Measurements from ENCODE around the gene LRRC8A. TPM values are rescaled to one million over a fixed set of nuclear protein-coding genes. Genes with fewer than 3 reads are reported as not detected.
"Not testable (repeated sequence)": the region's sequence is repeated elsewhere in the genome, so short reads cannot be mapped to it uniquely, and the experiment has no call there.

LRRC8A gene
- total RNA-seq, 1 donor from 2014 or later = 93.0 TPM

- H3K4me3 Mint-ChIP-seq (ENCODE audit: unreplicated experiment) = no peak overlapping the region
- no peaks in the 10 kb centered on the region for H3K4me1 Mint-ChIP-seq (ENCODE audit: low read depth, unreplicated experiment)
- no peaks in the 10 kb centered on the region for H3K27me3 Mint-ChIP-seq (ENCODE audit: unreplicated experiment)
- H3K27ac Mint-ChIP-seq (ENCODE audit: unreplicated experiment) = no peak overlapping the region
- no peaks in the 10 kb centered on the region for H3K36me3 Mint-ChIP-seq (ENCODE audit: unreplicated experiment)
- no peak for DNase-seq
- TF ChIP-seq CTCF (IDR thresholded peaks at IDR 0.05; ENCODE audit: partially characterized antibody, unreplicated experiment) = no peak
- peaks cover 2% of the 10 kb centered on the region for H3K9me3 Mint-ChIP-seq (ENCODE audit: unreplicated experiment)
Measured at GRCh38 chr9:128838338-128838737, 43.6 kb upstream of the LRRC8A start.

- Mint-ChIP-seq H3K27ac (ENCODE audit: unreplicated experiment) (no peak overlapping the region), H3K36me3 (ENCODE audit: unreplicated experiment) (no peaks in the 10 kb centered on the region), H3K4me1 (ENCODE audit: low read depth, unreplicated experiment) (peaks cover 5% of the 10 kb centered on the region), H3K27me3 (ENCODE audit: unreplicated experiment) (peaks cover 9% of the 10 kb centered on the region), H3K4me3 (ENCODE audit: unreplicated experiment) (no peak overlapping the region), H3K9me3 (ENCODE audit: unreplicated experiment) (peaks cover 7% of the 10 kb centered on the region)
- no peak for TF ChIP-seq CTCF (IDR thresholded peaks at IDR 0.05; ENCODE audit: partially characterized antibody, unreplicated experiment)
- DNase-seq = no peak
Measured at GRCh38 chr9:128840524-128840923, 41.4 kb upstream of the LRRC8A start.

- peaks cover 7% of the 10 kb centered on the region for H3K9me3 Mint-ChIP-seq (ENCODE audit: unreplicated experiment)
- no peak for TF ChIP-seq CTCF (IDR thresholded peaks at IDR 0.05; ENCODE audit: partially characterized antibody, unreplicated experiment)
- no peak overlapping the region for H3K27ac Mint-ChIP-seq (ENCODE audit: unreplicated experiment)
- peaks cover 5% of the 10 kb centered on the region for H3K4me1 Mint-ChIP-seq (ENCODE audit: low read depth, unreplicated experiment)
- H3K36me3 Mint-ChIP-seq (ENCODE audit: unreplicated experiment) = no peaks in the 10 kb centered on the region
- no peak for DNase-seq
- no peak overlapping the region for H3K4me3 Mint-ChIP-seq (ENCODE audit: unreplicated experiment)
- H3K27me3 Mint-ChIP-seq (ENCODE audit: unreplicated experiment) = peaks cover 10% of the 10 kb centered on the region
Measured at GRCh38 chr9:128841694-128842492, 40.0 kb upstream of the LRRC8A start.

GRCh38 chr9:128843171-128843570, 38.8 kb upstream of the LRRC8A start:
- not testable (repeated sequence) for H3K9me3 Mint-ChIP-seq (ENCODE audit: unreplicated experiment); H3K4me1 Mint-ChIP-seq (ENCODE audit: low read depth, unreplicated experiment); H3K27ac Mint-ChIP-seq (ENCODE audit: unreplicated experiment); H3K36me3 Mint-ChIP-seq (ENCODE audit: unreplicated experiment); DNase-seq; H3K4me3 Mint-ChIP-seq (ENCODE audit: unreplicated experiment)
- H3K27me3 Mint-ChIP-seq (ENCODE audit: unreplicated experiment) = peaks cover 10% of the 10 kb centered on the region

GRCh38 chr9:128845186-128845931, 36.6 kb upstream of the LRRC8A start:
- TF ChIP-seq CTCF (IDR thresholded peaks at IDR 0.05; ENCODE audit: partially characterized antibody, unreplicated experiment) = no peak
- peaks cover 10% of the 10 kb centered on the region for H3K27me3 Mint-ChIP-seq (ENCODE audit: unreplicated experiment)
- peaks cover 12% of the 10 kb centered on the region for H3K36me3 Mint-ChIP-seq (ENCODE audit: unreplicated experiment)
- peaks cover 8% of the 10 kb centered on the region for H3K4me1 Mint-ChIP-seq (ENCODE audit: low read depth, unreplicated experiment)
- DNase-seq = peak; percentile 75
- peak overlapping the region; percentile 91 for H3K27ac Mint-ChIP-seq (ENCODE audit: unreplicated experiment)
- peaks cover 10% of the 10 kb centered on the region for H3K9me3 Mint-ChIP-seq (ENCODE audit: unreplicated experiment)
- H3K4me3 Mint-ChIP-seq (ENCODE audit: unreplicated experiment) = peak overlapping the region; percentile 52
